HG03039 (cell line): Measurements from ENCODE around the gene KIAA1217.

ENCODE experiments used
- ATAC-seq: cut with Tn5 transposase; IDR thresholded peaks from one replicate; pipeline ENCODE4 v1.9.1; 2021; ENCODE audit warnings: mild to moderate bottlenecking, moderate library complexity; ENCODE audit not compliant: unreplicated experiment

The KIAA1217 gene

DNA sequence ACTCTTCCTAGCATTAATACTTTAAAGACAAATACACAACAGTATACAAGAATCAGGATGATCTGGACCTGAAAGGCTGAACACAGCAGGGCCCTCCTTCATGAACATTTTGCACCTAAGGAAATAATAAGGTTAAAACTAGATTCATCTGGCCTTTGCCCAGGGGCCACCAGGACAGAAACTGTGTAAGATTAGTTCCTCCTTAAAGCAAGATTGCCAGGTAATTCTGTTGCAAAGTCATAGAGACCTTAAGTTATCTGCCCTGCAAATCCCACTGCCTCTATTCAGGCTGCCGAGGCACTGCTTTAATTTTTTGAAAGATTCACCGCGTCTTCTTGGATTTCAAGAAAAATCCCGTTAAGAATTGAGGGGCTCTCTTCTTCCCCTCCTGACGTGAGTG is 1.6 kb upstream of the KIAA1217 start:
- ATAC-seq, result no peak

DNA sequence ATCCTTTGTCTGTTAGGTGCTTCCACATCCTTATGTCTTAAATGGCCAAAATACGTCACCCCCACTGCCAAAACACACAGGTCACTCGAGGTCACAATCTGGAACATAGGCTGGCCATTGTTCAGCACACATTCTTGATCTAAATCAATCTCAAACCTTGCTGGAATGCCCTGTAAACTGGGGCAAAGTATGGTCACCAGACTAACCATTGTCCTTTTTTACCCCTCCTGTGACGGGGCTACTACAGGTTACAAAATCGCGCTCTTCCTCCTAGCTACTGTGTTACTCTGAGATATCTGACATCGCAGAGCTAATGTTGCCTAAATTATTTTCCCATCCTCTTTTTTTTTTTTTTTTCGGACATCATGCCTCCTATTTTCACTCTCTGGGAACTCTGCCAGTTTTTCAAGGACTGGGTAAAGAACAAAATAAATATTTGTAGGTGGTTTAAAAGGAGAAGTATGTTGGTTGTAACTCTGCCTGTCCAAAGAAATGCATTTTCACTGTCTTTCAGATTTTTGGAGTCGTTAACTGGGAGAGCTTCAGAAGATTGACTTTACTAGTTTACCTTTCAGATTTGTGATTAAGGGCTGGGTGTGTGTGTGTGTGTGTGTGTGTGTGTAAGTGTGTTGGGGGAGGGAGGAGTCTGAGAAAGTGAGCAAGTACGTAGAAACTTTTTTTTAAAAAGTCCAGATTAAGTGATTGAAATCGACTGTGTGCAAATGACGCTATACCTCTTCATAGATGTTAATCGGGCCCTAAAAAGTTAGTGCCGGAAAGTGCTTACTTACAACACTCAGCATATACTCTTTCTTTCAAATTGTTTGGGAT is 942 bp upstream of the KIAA1217 start:
- no peak for ATAC-seq

DNA sequence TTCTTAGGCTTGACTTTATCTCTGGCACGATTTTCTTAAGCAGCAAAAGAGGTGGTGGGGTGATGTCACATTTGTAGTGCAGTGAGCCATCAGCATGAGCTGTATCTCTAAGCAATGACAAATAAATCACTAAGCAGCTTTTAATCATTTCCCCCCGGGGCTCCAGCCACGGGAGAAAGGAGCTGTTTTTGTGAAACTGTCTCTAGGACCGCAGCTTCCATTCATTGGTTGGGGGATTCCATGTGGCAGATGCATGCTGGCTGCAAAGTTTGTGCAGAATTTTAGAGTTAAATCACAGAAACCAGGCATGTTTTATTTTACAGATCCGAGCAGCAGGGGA is 464 bp downstream of the KIAA1217 start:
- ATAC-seq, result no peak

DNA sequence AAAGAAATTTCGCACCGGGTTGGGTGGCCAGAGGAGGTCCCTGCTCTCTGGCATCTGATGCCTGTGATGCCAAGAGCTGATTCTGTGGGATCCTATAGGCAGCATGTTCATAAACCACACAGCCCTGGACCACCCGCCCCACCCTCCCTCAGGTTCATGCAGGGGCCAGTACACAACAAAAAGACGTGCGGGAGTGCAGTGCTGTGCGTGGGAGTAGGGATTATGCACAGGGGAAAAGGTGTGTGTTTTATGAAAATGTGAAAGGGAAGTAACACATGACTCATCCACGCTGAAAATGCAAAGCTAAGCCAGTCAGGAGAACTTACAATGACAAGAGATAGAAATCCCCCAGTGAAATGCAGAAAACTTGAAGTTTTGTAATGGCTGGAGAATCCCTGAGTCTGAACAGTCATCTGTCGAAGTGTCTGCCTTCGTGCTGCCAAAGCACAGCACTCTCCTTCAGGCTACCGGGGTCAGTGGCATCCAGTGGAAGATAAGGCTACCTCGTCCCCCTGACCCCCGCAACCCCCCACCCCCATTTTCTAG is 1.1 kb downstream of the KIAA1217 start:
- peak; percentile 66 for ATAC-seq

DNA sequence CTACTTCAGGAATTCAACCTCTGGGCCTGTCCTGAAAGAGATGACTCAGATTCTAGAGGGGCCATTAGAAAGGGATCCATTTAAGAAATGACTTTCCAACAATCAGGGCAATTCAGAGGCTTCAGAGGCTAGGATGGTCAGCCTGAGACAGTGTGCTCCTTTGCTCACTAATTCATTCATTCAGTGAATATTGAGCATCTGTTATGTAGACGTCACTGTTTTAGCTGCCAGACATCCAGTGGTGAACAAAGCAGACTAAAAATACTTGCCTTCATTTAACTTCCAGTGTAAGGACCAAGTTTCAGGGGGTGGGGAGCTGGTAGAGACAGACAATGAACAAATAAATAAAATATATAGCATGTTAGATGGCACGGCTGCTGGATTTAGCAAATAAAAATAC is 1.6 kb downstream of the KIAA1217 start:
- peak; percentile 12 for ATAC-seq

DNA sequence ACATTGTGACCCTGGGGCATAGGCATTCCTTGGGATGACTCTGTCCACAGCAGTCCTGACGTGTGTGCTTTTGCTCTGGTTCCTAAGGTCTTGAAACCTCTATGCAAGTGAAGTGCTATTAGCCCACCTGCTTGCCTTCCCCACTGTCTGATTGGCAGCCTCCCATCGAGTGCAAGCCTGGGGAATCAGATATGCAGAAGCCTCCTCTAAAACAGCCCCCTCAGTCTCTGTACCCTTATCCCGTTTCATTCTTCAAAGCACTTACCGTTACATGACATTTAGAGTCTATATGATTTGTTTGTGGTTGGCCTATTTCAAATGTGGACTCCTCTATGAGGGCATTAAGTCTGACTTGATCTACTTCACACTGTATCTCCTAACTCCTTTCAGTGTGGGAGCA is 4.3 kb downstream of the KIAA1217 start:
- ATAC-seq, result no peak

DNA sequence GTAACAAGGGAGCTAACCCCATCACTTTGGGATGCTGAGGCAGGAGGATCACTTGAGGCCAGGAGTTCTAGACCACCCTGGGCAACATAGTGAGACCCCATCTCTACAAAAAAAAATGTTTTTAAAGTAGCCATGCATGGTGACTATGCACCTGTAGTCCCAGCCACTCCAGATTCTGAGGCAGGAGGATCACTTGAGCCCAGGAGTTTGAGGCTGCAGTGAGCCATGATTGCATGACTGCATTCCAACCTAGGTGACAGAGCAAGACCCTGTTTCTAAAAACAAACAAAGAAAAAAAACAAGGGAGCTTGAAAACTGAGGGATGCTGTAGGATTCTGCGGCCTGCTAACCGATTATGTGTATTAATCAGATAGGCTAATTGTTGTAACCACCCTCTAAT is 4.9 kb downstream of the KIAA1217 start:
- no peak for ATAC-seq

DNA sequence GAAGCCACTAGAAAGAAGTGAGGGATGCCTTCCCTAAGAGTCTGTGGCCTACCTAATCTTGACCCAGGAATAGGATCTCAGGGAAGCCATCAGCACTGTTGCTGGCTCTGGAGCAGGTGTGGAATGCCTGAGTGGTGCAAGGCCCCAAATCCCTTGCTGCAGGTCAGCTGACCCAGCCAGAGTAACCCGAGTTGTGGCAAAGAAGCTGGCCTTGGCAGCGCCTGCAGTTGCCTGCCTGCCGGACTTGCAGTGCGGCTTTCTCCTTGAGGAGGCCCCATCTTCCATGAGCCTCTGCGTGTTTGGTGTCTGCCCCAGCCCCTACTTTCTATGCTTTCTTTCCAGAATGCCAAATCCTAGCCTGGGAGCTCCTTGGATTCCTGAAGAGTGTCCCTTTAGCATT is 5.8 kb downstream of the KIAA1217 start:
- ATAC-seq, result no peak

DNA sequence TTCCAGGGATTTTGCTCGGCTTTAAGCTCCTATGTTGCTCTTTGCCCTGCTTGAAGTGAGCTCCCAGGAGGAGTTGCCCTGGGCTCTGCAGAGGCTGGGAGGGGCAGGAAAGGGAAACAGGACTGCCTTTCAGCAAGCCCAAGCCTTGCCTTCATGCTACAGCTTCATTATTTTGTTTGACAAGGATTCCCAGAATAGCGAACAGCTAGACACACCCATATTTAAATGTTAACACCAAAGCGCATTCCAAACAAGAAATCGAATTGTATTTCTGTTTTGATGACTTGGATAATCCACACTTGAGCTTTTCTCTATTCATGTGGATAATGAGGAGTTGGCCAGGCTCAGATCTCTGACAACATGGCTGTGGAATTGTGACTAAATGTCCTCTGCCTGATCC is 6.3 kb downstream of the KIAA1217 start:
- ATAC-seq, result no peak

DNA sequence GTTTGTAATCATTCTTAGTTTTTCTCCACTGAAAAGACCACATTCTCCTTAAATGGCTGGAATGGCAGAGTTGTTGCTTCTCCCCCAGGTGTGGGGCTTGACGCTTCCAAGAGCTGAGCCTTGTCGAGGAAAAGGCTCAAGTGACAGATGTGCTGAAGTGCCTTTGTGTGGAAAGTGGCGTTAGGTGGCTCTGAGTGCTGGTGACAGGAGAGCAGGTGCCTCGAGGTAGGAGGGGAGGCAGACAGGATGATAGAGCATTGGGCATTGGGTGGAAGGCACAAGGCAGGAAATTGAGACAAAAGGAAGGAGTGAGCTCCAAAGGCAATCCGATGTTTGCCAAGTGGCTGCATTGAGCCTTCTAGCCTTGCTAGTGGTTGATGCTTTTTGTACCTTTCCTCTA is 6.7 kb downstream of the KIAA1217 start:
- ATAC-seq, result no peak

DNA sequence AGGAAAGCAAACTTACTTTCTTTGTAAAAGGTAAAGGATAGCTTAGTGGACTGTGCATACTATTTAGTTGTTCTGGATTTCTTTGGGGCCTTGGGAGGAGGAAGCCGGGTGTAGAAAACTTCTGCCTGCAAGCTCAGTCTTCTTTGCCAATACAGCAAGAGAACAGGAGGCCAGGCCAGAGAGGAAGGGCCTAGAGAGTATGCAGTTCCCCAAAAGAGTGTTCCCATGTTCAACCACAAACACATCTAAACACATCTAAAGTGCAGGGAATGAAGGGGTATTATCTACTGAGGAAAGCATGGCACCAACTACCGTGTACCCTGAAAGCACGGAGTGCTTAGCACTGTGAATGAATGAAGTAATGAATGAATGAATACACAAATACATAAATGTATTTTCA is 11.0 kb downstream of the KIAA1217 start:
- no peak for ATAC-seq

DNA sequence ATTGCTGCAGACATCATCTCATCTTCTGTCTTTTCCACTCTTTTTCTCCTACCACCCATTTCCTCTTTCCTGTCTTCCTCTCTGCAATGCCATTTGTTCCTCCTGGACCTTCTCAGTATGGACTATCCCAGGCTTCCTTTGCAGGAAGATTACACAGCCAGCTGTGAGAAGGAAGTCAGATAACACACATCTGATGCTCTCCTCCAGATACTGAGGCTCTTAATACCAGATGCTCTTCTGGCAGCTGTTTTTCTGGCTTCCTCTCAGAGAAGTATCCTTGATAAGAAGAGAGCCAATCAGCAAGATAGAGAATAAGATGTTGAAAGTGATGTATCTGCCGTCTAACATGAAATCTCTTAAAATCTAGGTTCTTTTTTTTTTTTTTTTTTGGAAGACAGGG is 14.4 kb downstream of the KIAA1217 start:
- ATAC-seq, result no peak

DNA sequence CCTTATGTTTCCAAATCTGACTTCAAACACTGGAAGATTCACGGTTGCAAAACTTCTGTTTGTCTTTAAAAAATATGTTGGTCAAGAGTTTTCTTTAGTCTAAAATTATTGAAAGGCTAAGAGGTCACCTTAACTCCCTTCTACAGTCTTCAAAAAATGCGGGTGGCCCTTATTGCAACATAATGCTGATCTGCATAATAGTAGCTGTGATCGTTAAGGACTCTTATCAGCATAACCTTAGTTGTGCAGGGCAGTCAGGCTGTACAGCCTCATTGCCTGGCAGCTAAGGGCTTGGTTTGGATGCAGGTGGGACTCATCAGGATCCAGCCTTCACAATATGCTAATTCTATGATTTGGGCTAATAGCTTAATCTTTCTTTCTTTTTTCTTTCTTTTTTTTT is 15.0 kb downstream of the KIAA1217 start:
- no peak for ATAC-seq

DNA sequence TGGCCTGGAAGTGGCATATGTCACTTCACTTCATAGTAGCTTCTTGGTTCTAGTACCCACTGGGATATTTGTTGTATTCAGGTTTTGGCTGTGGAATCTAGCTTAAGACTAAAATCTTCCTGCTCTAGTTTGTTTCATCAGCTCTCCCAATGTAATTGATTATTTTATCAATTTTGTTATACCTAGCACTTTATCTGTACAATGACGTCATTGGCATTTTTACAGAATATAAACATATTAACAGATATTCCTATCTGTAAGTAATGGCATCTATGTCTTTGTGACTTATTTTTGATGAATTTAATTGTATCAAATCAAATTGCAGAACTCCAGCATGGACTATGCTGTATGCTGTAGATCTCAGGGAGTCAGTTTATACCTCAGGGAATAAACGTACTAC is 19.7 kb downstream of the KIAA1217 start:
- no peak for ATAC-seq

DNA sequence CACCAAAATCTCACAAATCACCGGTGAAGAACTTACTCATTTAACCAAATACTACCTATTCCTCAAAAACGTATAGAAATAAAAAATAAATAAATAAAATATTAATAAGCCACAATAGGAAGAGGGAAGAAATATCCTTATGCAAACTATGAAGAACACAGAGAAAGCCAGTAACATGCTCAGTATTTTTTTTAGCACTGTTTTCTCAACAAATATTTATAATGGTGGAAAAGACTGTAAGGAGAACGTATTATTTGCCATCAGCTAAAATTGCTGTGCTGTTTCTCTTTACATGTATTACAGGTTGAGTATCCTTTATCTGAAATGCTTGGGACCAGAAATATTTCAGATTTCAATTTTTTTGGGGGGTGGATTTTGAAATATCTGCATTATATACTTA is 21.0 kb downstream of the KIAA1217 start:
- ATAC-seq, result no peak

DNA sequence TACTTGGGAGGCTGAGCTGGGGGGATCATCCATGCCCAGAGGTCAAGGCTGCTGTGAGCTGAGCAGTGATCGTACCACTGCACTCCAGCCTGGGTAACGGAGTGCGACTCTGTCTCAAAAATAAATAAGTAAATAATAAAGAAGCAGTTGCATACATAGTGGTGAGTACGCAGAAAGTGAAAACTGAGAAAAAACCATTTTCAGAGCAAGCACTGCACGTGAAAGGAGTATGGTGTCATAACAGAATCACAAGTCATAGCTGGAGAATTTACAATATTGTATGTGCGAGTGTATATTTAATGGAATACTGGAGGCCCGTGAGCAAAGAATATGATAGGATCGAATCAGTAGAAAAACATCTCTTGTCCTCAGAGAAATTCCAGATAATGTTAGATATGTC is 22.3 kb downstream of the KIAA1217 start:
- no peak for ATAC-seq

DNA sequence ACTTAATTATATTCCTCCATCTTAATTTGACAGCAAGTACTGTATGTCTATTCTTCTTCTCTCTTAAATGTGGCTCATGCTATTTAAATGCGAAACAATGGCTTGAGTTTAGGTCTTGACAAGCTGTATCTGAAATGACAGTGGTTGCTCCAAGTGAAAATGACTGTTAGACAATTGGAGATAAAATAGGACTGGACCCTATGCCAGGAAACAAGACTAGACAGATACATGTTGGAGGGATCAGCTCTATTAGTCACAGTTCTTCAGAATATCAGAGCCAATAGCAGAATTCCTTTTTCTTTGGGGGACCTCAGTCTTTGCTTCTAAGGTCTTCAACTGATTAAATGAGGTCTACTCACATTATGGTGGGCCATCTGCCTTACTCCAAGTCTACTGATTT is 25.8 kb downstream of the KIAA1217 start:
- ATAC-seq, result no peak

DNA sequence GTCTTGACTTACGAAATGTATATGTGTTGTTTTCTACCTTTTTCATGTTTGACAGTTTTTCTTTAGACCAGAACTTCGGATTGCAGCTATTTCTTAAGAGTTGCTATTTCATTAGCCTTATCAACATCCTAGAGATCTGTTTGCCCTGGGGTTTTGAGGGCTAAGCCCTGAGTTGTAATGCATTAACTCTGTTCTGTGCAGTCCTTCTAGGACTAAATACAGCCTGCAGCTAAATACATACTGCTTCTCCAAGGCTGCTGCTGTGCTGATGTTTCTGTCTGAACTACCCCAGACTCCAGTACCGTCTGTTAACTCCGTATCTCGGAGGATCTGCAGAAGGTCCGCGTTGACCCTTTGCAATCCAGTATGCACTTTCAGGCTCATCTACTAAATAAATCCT is 26.5 kb downstream of the KIAA1217 start:
- ATAC-seq, result no peak

DNA sequence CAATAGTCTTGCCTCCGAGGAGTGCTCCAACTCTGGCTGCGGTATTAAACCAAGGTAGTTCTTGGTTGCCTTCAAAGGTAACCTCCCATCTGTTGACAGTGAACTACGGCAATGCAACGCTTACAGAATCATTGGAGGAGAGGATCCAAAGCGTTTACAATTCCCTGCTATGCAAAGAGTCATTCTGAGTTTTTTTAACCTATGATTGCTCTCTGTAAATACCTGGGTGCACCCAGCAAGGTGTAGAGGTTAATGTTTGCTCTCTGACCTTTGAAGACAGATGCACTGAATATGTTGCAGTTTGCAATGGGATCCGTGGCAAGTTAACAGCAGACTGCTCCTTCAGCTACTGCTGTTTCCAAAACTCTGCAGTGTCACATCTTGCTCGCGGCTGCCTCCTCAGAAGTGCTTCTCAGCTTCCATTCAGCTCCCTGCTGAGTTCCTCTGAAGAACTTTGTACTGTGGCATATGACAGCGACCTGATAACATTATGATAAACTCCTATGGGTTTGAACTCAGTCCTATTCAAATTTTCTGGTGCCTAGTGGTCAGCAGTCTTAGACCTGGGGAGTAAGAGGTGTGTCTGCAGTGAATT is 29.0 kb downstream of the KIAA1217 start:
- no peak for ATAC-seq

DNA sequence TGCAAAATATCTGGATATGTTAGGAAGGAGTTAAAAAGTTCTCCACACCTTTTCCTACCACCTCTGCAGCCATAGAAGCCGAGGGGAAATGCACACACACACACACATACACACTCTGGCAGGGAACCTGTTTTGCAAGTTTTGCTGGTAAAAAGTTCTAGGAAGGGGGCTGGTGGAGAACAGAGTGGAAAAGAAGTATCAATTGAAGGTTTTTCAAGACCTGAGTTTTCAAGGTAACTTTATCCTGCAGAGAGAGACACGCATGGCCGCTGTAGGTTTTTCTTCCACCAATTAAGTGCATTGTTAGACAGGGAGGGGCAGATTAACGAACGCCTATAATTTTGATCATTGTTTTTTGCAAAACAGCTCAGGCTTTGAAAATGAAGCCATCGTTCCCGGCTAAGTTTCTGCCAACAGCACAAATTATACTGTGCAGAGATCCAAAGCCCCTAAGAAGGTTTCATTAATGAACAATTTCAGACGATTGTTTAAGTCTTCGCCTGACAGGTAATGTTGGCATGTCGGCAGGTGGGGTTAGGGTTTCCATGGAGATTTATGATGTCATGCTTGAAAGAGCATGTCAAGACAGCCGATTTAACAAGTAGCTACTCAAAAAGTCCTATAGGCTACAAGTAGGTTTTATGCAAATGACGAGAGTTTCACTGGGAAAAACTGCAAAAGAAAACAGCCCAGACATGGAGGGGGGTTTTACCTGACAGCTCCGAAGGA is 29.7 kb downstream of the KIAA1217 start:
- ATAC-seq, result no peak

DNA sequence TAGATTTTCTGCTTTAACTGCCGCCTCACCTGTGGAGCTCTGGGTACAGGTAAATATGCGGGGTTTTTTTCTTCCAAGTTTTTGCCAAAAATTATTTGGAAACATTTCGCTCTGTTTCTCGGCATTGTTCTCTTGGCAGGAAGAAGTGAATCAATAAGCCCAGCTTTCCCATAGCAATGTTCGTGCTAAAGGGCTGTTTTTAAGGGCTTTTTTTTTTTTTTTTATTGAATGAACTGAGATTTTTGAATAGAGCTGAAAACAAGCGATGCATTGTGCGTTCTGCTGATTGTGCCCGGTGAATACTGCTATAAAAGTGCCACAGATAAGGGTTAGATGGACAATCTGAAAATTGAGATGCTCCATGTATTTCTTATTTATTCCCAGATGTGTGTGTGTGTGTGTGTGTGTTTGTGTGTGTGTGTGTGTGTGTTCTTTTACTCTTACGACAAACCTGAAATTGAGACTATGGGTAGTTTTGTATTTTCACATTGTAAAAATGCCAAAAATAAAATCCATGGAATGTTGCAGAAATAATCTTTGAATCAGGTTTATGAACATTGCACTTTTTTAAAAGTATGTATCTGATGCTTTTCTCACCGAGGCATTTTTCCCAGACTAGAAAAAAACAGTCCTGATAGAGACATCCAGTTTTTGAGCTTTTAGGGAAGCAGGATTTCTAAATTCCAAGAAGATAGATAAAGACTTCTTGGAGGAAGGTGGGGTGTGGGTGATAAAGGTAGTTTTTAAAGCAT is 30.5 kb downstream of the KIAA1217 start:
- no peak for ATAC-seq
